Nephron progenitor cell (in vitro differentiated cells): ENCODE data around the gene PIK3CA.
"Not testable (repeated sequence)": the region's sequence is repeated elsewhere in the genome, so short reads cannot be mapped to it uniquely, and the experiment has no call there.

Experiments used
- DNase-seq: peaks from one replicate; pipeline ENCODE4 v3.0.0; 2021
- H3K27ac Mint-ChIP-seq: 2 replicates; pipeline ENCODE4 v1.8.0; 2021; ENCODE audit warnings: mild to moderate bottlenecking, moderate library complexity, mixed read lengths
- H3K27me3 Mint-ChIP-seq: 2 replicates; pipeline ENCODE4 v1.8.0; 2021; ENCODE audit warnings: mild to moderate bottlenecking, low read depth, mixed read lengths; ENCODE audit not compliant: poor library complexity
- H3K36me3 Mint-ChIP-seq: 2 replicates; pipeline ENCODE4 v1.8.0; 2021; ENCODE audit warnings: low read depth, mixed read lengths
- H3K4me1 Mint-ChIP-seq: 2 replicates; pipeline ENCODE4 v1.8.0; 2021; ENCODE audit warnings: mixed read lengths
- H3K4me3 Mint-ChIP-seq: 2 replicates; pipeline ENCODE4 v1.8.0; 2021; ENCODE audit warnings: mild to moderate bottlenecking, moderate library complexity, mixed read lengths
- H3K9me3 Mint-ChIP-seq: 2 replicates; pipeline ENCODE4 v1.8.0; 2021; ENCODE audit warnings: mild to moderate bottlenecking, moderate library complexity, mixed read lengths
- TF ChIP-seq, protein P1 (sequence below): fragments of 200-600 bp; sonication (generic); IDR thresholded peaks from 2 replicates; pipeline ENCODE4 v1.5.0; 2021; ENCODE audit warnings: antibody characterized with exemption

The PIK3CA gene

DNA sequence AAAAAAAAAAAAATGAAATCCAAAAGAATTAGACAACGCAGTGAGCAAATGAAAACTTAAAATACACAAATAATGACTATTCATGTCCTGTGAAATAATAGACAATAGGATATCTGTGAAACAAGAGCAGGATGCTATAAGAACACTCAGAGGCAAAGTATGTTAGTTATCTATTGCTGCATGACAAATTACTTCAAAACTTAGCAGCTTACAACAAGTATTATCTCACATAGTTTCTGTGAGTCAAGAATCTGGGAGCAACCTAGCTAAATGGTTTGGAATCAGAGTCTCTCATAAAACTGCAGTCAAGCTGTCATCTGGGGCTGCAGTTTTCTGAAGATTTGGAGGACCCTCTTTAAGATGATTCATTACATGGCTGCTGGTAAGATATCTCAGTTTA is 40.1 kb upstream of the PIK3CA start:
- H3K36me3 Mint-ChIP-seq: no peaks in the 10 kb centered on the region
- H3K9me3 Mint-ChIP-seq: peaks cover 13% of the 10 kb centered on the region
- TF ChIP-seq, protein P1, sequence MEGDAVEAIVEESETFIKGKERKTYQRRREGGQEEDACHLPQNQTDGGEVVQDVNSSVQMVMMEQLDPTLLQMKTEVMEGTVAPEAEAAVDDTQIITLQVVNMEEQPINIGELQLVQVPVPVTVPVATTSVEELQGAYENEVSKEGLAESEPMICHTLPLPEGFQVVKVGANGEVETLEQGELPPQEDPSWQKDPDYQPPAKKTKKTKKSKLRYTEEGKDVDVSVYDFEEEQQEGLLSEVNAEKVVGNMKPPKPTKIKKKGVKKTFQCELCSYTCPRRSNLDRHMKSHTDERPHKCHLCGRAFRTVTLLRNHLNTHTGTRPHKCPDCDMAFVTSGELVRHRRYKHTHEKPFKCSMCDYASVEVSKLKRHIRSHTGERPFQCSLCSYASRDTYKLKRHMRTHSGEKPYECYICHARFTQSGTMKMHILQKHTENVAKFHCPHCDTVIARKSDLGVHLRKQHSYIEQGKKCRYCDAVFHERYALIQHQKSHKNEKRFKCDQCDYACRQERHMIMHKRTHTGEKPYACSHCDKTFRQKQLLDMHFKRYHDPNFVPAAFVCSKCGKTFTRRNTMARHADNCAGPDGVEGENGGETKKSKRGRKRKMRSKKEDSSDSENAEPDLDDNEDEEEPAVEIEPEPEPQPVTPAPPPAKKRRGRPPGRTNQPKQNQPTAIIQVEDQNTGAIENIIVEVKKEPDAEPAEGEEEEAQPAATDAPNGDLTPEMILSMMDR: no peak
- no peaks in the 10 kb centered on the region for H3K27me3 Mint-ChIP-seq
- no peak for DNase-seq
- H3K4me1 Mint-ChIP-seq: no peaks in the 10 kb centered on the region
- H3K27ac Mint-ChIP-seq: no peak overlapping the region
- H3K4me3 Mint-ChIP-seq: no peak overlapping the region

DNA sequence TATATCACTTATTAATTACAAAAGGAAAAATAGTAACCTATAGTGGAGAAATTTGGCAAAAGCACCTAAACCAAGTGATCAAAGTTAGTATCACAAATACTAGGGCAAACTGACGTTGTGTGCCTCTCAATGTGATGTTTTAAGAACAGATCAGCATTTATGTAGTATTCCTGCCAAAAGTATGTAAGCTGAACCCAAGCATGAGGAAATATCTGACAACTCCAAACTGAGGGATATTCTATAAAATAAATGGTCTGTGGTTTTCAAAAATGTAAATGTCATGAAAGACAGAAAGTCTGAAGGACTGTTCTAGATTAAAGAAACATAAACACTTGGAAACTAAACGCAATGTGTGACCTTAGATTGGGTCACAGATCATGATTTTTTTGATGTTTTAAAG is 34.3 kb upstream of the PIK3CA start:
- no peaks in the 10 kb centered on the region for H3K4me1 Mint-ChIP-seq
- no peak for DNase-seq
- no peak overlapping the region for H3K27ac Mint-ChIP-seq
- TF ChIP-seq, protein P1: no peak
- H3K36me3 Mint-ChIP-seq: peaks cover 1% of the 10 kb centered on the region
- H3K27me3 Mint-ChIP-seq: peaks cover 3% of the 10 kb centered on the region
- peaks cover 20% of the 10 kb centered on the region for H3K9me3 Mint-ChIP-seq
- H3K4me3 Mint-ChIP-seq: no peak overlapping the region

DNA sequence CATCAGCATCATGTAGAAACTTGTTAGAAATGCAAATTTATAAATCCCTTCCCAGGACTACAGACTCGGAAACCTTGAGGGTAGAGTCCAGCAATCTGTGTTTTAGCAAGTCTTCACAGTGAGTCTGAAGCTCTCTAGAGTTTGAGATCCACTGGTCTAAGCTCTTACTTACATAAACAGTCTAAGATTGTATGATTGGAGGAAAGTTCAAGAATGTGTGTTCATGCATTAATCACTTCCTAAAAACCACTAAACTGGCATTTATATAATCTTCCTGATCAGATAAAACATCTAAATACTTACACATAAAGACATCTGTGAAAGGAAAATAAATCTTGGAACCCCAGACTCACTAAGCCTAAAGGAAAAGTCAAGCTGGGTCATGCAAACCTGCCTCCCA is 32.7 kb upstream of the PIK3CA start:
- not testable (repeated sequence) for H3K36me3 Mint-ChIP-seq, DNase-seq, H3K27ac Mint-ChIP-seq, H3K4me1 Mint-ChIP-seq, H3K27me3 Mint-ChIP-seq, H3K4me3 Mint-ChIP-seq
- peaks cover 21% of the 10 kb centered on the region for H3K9me3 Mint-ChIP-seq

DNA sequence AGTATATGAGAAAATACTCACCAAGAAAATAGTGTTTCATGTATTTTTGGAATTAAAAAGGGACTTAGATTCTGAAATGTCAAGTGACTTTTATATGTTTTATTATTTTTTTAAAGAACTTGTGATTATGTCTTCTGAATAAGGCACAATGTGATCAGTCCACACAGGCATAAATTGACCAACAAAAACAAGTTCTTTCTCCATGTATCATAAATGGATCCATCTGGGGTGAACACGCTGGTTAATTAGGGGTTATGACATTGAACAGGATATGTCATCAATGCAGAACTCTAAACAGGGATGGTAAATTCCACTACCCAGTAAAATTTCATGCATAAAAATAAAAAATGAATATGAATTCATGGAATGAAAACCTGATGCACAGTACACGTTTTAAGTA is 31.3 kb upstream of the PIK3CA start:
- Mint-ChIP-seq H3K4me1 (no peaks in the 10 kb centered on the region), H3K27ac (no peak overlapping the region), H3K27me3 (peaks cover 3% of the 10 kb centered on the region), H3K4me3 (no peak overlapping the region), H3K9me3 (peaks cover 19% of the 10 kb centered on the region), H3K36me3 (peaks cover 6% of the 10 kb centered on the region)
- DNase-seq: no peak
- TF ChIP-seq, protein P1: no peak

DNA sequence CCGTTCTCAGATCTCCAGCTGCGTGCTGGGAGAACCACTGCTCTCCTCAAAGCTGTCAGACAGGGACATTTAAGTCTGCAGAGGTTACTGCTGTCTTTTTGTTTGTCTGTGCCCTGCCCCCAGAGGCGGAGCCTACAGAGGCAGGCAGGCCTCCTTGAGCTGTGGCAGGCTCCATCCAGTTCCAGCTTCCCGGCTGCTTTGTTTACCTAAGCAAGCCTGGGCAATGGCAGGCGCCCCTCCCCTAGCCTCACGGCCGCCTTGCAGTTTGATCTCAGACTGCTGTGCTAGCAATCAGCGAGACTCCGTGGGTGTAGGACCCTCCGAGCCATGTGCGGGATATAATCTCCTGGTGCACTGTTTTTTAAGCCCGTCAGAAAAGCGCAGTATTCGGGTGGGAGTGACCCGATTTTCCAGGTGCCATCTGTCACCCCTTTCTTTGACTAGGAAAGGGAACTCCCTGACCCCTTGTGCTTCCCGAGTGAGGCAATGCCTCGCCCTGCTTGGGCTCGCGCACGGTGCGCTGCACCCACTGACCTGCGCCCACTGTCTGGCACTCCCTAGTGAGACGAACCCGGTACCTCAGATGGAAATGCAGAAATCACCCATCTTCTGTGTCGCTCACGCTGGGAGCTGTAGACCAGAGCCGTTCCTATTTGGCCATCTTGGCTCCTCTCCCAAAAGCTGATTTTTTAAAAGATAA is 15.8 kb upstream of the PIK3CA start:
- not testable (repeated sequence) for H3K36me3 Mint-ChIP-seq, H3K4me1 Mint-ChIP-seq, H3K4me3 Mint-ChIP-seq, H3K27ac Mint-ChIP-seq, H3K27me3 Mint-ChIP-seq, DNase-seq
- peaks cover 18% of the 10 kb centered on the region for H3K9me3 Mint-ChIP-seq

DNA sequence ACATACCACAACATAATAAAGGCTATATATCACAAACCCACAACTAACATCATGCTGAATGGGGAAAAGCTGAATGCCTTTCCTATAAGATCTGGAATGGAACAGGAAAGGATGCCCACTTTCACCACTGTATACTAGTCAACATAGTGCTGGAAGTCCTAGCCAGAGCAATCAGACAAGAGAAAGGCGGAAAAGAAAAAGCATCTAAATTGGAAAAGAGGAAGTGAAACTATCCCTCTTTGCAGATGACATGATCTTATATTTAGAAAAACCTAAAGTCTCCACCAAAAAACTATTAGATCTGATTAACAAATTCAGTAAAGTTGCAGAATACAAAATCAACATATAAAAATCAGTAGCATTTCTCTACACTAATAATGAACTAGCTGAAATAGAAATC is 14.6 kb upstream of the PIK3CA start:
- TF ChIP-seq, protein P1: no peak

DNA sequence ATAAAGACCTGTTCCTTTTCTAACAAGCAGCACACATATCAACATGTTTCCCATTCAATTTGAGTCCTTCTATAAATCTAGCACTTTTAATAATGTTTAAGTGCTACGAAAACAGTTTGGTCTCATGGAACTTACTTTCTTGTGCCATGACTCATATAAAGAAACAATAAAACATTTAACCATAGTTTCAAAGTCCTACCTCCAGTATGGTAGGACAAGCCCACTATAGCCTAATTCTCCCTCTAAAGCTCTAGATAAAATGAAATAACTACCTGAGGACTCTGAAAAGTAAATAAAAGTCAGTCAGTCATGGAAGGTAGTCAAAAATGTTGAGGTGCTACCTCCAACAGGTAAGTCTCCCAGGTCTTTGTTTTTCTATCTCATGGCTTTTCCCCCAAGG is 12.0 kb upstream of the PIK3CA start:
- Mint-ChIP-seq H3K36me3 (no peaks in the 10 kb centered on the region), H3K4me3 (no peak overlapping the region), H3K9me3 (peaks cover 22% of the 10 kb centered on the region), H3K27me3 (peaks cover 2% of the 10 kb centered on the region), H3K4me1 (no peaks in the 10 kb centered on the region), H3K27ac (no peak overlapping the region)
- DNase-seq: no peak
- TF ChIP-seq, protein P1: no peak

More for the DNA sequence above, 14.6 kb upstream of the PIK3CA start:
- H3K36me3 Mint-ChIP-seq: no peaks in the 10 kb centered on the region
- H3K4me1 Mint-ChIP-seq: no peaks in the 10 kb centered on the region
- H3K27ac Mint-ChIP-seq: no peak overlapping the region
- peaks cover 17% of the 10 kb centered on the region for H3K9me3 Mint-ChIP-seq
- DNase-seq: no peak
- no peak overlapping the region for H3K4me3 Mint-ChIP-seq
- no peaks in the 10 kb centered on the region for H3K27me3 Mint-ChIP-seq
